GM15510 (cell line): ENCODE data around the gene DNAH8.

Experiments
- POLR2A ChIP-seq: IDR thresholded peaks from 3 replicates; pipeline ENCODE4 v1.6.1; 2011; ENCODE audit warnings: borderline replicate concordance; ENCODE audit not compliant: insufficient read length; ENCODE audit errors: extremely low read depth

DNAH8 gene

DNA sequence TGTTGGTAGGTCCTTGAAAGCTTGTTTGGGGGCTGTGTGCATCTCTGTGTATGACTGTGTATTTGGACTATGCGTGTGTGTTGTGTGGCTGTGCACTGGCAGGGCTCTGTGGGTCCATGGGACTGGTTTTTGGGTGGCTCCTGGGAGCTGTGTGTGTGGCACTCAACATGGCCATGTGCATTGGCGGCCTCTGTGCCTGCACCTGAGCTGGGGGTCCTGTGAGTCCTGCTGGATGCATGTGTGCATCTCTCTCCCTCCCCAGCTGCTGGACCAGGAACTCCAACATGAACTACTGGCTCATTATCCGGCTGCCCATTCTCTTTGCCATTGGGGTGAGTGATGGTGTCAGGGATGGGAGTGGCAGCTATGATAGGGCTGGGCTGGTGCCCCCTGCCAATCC is 363.6 kb downstream of the DNAH8 start:
- TF ChIP-seq POLR2A = no peak

DNA sequence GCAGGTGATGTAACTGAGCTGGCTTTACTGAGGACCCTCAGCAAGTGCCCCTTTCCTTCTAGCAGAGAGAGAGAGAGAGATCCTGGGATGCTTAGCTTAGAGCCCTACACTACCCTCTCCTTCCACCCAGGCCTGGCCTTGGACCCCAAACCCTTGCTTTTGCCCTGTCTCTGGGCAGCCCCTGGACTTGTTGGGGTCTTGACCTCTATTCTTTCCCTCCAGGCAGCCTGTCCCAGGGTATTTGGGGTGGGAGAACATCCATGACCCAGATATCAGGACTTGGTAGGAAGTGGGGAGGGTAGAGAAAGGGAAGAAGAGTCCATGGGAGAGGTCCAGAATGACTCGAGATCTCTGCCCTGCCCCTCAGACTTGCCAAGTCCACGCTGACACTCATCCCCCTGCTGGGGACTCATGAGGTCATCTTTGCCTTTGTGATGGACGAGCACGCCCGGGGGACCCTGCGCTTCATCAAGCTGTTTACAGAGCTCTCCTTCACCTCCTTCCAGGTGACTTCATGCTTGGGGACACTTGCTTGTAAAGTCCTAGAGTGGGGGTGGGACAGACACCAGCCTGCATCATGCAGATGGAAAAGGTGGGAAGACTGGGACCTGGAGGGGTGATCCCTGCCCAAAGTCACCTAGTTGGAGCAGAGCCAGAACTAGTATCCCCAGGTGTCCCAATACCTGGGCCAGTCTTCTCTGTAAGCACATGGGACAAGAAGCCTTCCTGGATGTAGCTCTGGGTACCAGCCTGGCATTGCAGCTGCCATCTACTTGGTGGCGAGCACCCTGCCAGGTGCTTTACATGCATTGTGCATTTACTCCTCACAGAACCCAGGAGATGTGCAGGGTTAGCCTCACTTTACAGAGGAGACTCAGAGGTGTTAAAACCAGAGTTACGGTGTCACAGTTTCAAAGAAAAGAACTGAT is 364.4 kb downstream of the DNAH8 start:
- no peak for TF ChIP-seq POLR2A
